Hematopoietic multipotent progenitor cell treated with erythropoietin and hydrocortisone succinate and interleukin-3 and kit ligand, for 8 days (in vitro differentiated cells): Measurements from ENCODE around the gene IFT122.

Experiments
- DNase-seq: peaks from one replicate; pipeline ENCODE4 v3.0.0-alpha.2; 2015

Gene IFT122

GRCh38 chr3:129548104-129548965 lies 108.3 kb downstream of the IFT122 start:
- no peak for DNase-seq

GRCh38 chr3:129549006-129549800 lies 109.2 kb downstream of the IFT122 start:
- DNase-seq: no peak

- DNase-seq: no peak
Measured at GRCh38 chr3:129549805-129550204, 109.8 kb downstream of the IFT122 start.

GRCh38 chr3:129552287-129553050 lies 112.4 kb downstream of the IFT122 start:
- DNase-seq: no peak

GRCh38 chr3:129553171-129553570 lies 113.1 kb downstream of the IFT122 start:
- no peak for DNase-seq

- DNase-seq: peak; percentile 31
Measured at GRCh38 chr3:129553719-129554118, 113.7 kb downstream of the IFT122 start.

GRCh38 chr3:129554356-129555152 lies 114.5 kb downstream of the IFT122 start:
- DNase-seq: peak; percentile 29

GRCh38 chr3:129555153-129555550 lies 115.1 kb downstream of the IFT122 start:
- DNase-seq: no peak

GRCh38 chr3:129555616-129556357 lies 115.8 kb downstream of the IFT122 start:
- no peak for DNase-seq

- no peak for DNase-seq
Measured at GRCh38 chr3:129556358-129556695, 116.3 kb downstream of the IFT122 start.

GRCh38 chr3:129556890-129557547 lies 117.0 kb downstream of the IFT122 start:
- no peak for DNase-seq

- no peak for DNase-seq
Measured at GRCh38 chr3:129557548-129557894, 117.5 kb downstream of the IFT122 start.

- DNase-seq: no peak
Measured at GRCh38 chr3:129558081-129558771, 118.2 kb downstream of the IFT122 start.

GRCh38 chr3:129558772-129559564 lies 118.9 kb downstream of the IFT122 start:
- no peak for DNase-seq

- no peak for DNase-seq
Measured at GRCh38 chr3:129559565-129560079, 119.6 kb downstream of the IFT122 start.

GRCh38 chr3:129560269-129560787 lies 120.3 kb downstream of the IFT122 start:
- no peak for DNase-seq

- DNase-seq: no peak
Measured at GRCh38 chr3:129560911-129561594, 121.0 kb downstream of the IFT122 start.

- no peak for DNase-seq
Measured at GRCh38 chr3:129561619-129562248, 121.7 kb downstream of the IFT122 start.
